K562 (cell line): ENCODE results near the gene EIF4G2. TPM values are rescaled to one million over a fixed set of nuclear protein-coding genes. Genes with fewer than 3 reads are reported as not detected.

Experiments used
- ETS2 ChIP-seq: IDR thresholded peaks from 2 replicates; pipeline ENCODE4 v1.6.1; 2016; ENCODE audit warnings: borderline replicate concordance, missing genetic modification characterization, mild to moderate bottlenecking, moderate library complexity, missing compliant biosample characterization; ENCODE audit not compliant: poor library complexity, severe bottlenecking
- HDAC2 ChIP-seq: fragments of 450-650 bp; IDR thresholded peaks from 2 replicates; pipeline ENCODE4 v1.6.1; 2016; ENCODE audit warnings: mild to moderate bottlenecking
- KLF6 ChIP-seq: fragments of 250-450 bp; sonication (Bioruptor Pico); IDR thresholded peaks from 2 replicates; pipeline ENCODE4 v1.4.0; 2020; ENCODE audit warnings: mild to moderate bottlenecking, moderate library complexity, borderline replicate concordance
- NR4A1 ChIP-seq, 2 experiments: fragments of 250-450 bp in 1 of 2; fragments of 450-650 bp in 1 of 2; sonication (Bioruptor Pico) in 1 of 2; IDR thresholded peaks; 2 replicates each; pipeline versions ENCODE4 v1.4.0 to v1.6.1; 2016 to 2020; ENCODE audit warnings: mild to moderate bottlenecking in 2 of 2, missing compliant biosample characterization in 1 of 2, missing genetic modification characterization in 1 of 2, moderate library complexity in 1 of 2
- PRPF4 ChIP-seq: fragments of 200-400 bp; formaldehyde crosslinking; IDR thresholded peaks from one replicate; pipeline ENCODE4 v1.6.1; 2017; ENCODE audit warnings: low read length, low read depth, mild to moderate bottlenecking; ENCODE audit not compliant: insufficient read depth, poor library complexity, severe bottlenecking
- TCF15 ChIP-seq: fragments of 250-450 bp; sonication (Bioruptor Pico); IDR thresholded peaks from 2 replicates; pipeline ENCODE4 v1.8.0; 2022; ENCODE audit warnings: moderate library complexity, mild to moderate bottlenecking, inconsistent platforms
- ZBTB40 ChIP-seq, 2 experiments: fragments of 450-650 bp in 1 of 2; sonication (generic) in 1 of 2; formaldehyde crosslinking in 1 of 2; IDR thresholded peaks; 2 replicates each; pipeline versions ENCODE4 v1.7.1 to v1.9.0; 2016 to 2022; ENCODE audit warnings: inconsistent platforms in 1 of 2, mild to moderate bottlenecking in 1 of 2, missing genetic modification reagents in 1 of 2
- ZBTB7A ChIP-seq: IDR thresholded peaks from 2 replicates; pipeline ENCODE4 v1.6.1; 2011; ENCODE audit warnings: low read depth, mild to moderate bottlenecking, low read length, moderate library complexity, borderline replicate concordance; ENCODE audit not compliant: control insufficient read depth
- ZNF766 ChIP-seq: fragments of 200-800 bp; sonication (Bioruptor generic); conservative IDR thresholded peaks from 2 replicates; pipeline ENCODE4 v1.6.1; 2016; ENCODE audit warnings: missing genetic modification characterization, missing compliant biosample characterization
- polyA plus RNA-seq, 8 experiments: library from polyadenylated mRNA; depleted of rRNA in 4 of 8; stranded (reverse) in 5 of 8; unstranded in 3 of 8; fragments of >200 nt; fragmentation: Nextera tagmentation in 2 of 8; fragmentation: Illumina TruSeq in 1 of 8; extraction: Ambion mirVana in 2 of 8; extraction: Trizol in 1 of 8; gene quantifications; 2 replicates each; pipeline versions ENCODE4 v1.2.1 to v1.2.3, GENCODE V29; 2011 to 2014; ENCODE audit warnings: inconsistent platforms in 1 of 8, missing spikeins in 1 of 8
- total RNA-seq, 7 experiments: library from RNA; depleted of rRNA in 6 of 7; stranded (reverse); fragments of >200 nt in 6 of 7; fragmentation: Illumina TruSeq in 2 of 7; extraction: Trizol in 2 of 7; gene quantifications; 2 replicates each; pipeline versions ENCODE4 v1.2.1 to v1.2.3, GENCODE V29; 2011 to 2021; ENCODE audit warnings: low replicate concordance in 1 of 7
- TF ChIP-seq, protein P1 (sequence below): sonication (generic); formaldehyde crosslinking; IDR thresholded peaks from 2 replicates; pipeline ENCODE4 v1.8.1; 2023; ENCODE audit warnings: mild to moderate bottlenecking, missing genetic modification reagents
- TF ChIP-seq, protein P2 (sequence below): sonication (generic); formaldehyde crosslinking; IDR thresholded peaks from 2 replicates; pipeline ENCODE4 v1.8.0; 2022; ENCODE audit warnings: mild to moderate bottlenecking, low read depth, missing genetic modification reagents
- TF ChIP-seq, protein P3 (sequence below): fragments of 450-650 bp; formaldehyde crosslinking; IDR thresholded peaks from 2 replicates; pipeline ENCODE4 v1.4.0; 2020; ENCODE audit warnings: mild to moderate bottlenecking, moderate library complexity

EIF4G2 gene
- total and polyA plus RNA-seq, 9 of the 15 experiments (the other 6 are each of a cell fraction or from before 2014, with no cell fraction given) = 206 to 790 (median 646) TPM

DNA sequence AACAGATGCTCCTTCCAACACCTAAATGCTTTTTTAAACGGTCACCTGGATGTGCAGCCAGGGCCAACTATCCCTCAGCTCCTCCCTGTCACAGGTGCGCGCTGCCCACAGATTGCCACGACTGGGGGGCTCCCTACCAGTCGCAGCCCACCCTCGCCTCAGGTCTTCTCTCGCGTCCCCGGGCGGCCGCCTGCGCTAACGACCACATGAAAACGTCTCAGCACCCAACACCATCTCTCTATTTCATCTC is 48.7 kb upstream of the EIF4G2 start (continued):
- no peak for TF ChIP-seq TCF15 (CRISPR knock-in tag)
- TF ChIP-seq KLF6 = 0 out of 2 replicates have a peak, but pooled peaks have one; percentile 6
- TF ChIP-seq ZBTB7A = peak; percentile 77; the same call in 1 of the 2 replicates
- TF ChIP-seq NR4A1 (CRISPR knock-in tag; IDR thresholded peaks at IDR 0.05) = no peak
- TF ChIP-seq NR4A1 (tag; IDR thresholded peaks at IDR 0.05) = 0 out of 2 replicates have a peak, but pooled peaks have one; percentile 53
- TF ChIP-seq, protein P1, sequence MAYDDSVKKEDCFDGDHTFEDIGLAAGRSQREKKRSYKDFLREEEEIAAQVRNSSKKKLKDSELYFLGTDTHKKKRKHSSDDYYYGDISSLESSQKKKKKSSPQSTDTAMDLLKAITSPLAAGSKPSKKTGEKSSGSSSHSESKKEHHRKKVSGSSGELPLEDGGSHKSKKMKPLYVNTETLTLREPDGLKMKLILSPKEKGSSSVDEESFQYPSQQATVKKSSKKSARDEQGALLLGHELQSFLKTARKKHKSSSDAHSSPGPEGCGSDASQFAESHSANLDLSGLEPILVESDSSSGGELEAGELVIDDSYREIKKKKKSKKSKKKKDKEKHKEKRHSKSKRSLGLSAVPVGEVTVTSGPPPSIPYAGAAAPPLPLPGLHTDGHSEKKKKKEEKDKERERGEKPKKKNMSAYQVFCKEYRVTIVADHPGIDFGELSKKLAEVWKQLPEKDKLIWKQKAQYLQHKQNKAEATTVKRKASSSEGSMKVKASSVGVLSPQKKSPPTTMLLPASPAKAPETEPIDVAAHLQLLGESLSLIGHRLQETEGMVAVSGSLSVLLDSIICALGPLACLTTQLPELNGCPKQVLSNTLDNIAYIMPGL (CRISPR knock-in tag) = 0 out of 2 replicates have a peak, but pooled peaks have one; percentile 85
- 0 out of 2 replicates have a peak, but pooled peaks have one; percentile 42 for TF ChIP-seq ZBTB40 (IDR thresholded peaks at IDR 0.05)
- no peak for TF ChIP-seq ZBTB40 (CRISPR knock-in tag; IDR thresholded peaks at IDR 0.05)
- TF ChIP-seq ZNF766 (CRISPR knock-in tag) = 0 out of 2 replicates have a peak, but pooled peaks have one; percentile 65
- peak; percentile 58; the same call in 1 of the 2 replicates for TF ChIP-seq HDAC2
- TF ChIP-seq, protein P2, sequence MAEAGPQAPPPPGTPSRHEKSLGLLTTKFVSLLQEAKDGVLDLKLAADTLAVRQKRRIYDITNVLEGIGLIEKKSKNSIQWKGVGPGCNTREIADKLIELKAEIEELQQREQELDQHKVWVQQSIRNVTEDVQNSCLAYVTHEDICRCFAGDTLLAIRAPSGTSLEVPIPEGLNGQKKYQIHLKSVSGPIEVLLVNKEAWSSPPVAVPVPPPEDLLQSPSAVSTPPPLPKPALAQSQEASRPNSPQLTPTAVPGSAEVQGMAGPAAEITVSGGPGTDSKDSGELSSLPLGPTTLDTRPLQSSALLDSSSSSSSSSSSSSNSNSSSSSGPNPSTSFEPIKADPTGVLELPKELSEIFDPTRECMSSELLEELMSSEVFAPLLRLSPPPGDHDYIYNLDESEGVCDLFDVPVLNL (CRISPR knock-in tag) = no peak
- TF ChIP-seq PRPF4 = no peak
- TF ChIP-seq, protein P3, sequence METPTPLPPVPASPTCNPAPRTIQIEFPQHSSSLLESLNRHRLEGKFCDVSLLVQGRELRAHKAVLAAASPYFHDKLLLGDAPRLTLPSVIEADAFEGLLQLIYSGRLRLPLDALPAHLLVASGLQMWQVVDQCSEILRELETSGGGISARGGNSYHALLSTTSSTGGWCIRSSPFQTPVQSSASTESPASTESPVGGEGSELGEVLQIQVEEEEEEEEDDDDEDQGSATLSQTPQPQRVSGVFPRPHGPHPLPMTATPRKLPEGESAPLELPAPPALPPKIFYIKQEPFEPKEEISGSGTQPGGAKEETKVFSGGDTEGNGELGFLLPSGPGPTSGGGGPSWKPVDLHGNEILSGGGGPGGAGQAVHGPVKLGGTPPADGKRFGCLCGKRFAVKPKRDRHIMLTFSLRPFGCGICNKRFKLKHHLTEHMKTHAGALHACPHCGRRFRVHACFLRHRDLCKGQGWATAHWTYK (CRISPR knock-in tag) = 0 out of 2 replicates have a peak, but pooled peaks have one; percentile 59
- TF ChIP-seq ETS2 (tag) = no peak
